Measurements from ENCODE around the gene ZNF705A. TPM values are rescaled to one million over a fixed set of nuclear protein-coding genes. Genes with fewer than 3 reads are reported as not detected.
A peak's percentile ranks its signal among the peaks of the same experiment; 100 is the strongest.
"Not testable (repeated sequence)": the region's sequence is repeated elsewhere in the genome, so short reads cannot be mapped to it uniquely, and the experiment has no call there.

Gene ZNF705A
- total RNA-seq, 1 donor from 2014 or later: not detected

DNA sequence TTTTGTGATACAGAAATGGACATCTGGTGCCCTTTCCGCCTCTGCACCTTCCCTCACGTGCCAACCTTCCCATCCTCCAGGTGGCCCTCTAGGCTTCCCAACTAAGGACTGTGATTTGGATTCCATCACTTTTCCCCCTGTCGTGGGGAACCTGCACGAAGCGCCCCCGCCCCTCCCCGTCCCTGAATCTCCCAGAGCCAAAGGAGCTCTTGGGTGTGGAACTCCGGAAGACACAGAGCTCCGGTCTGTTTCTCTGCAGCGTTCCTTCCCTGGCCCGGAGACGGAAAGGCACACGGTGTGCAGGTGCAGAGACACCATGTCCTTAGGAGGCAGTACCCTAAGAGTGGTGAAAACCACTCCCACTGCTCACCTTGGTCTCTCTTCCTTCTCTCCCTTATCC, 66.8 kb downstream of the ZNF705A start:
- H3K4me1 Mint-ChIP-seq (ENCODE audit: unreplicated experiment); DNase-seq (ENCODE audit: low spot score); H3K9me3 Mint-ChIP-seq (ENCODE audit: unreplicated experiment); H3K36me3 Mint-ChIP-seq (ENCODE audit: low read depth, unreplicated experiment); H3K27me3 Mint-ChIP-seq (ENCODE audit: unreplicated experiment); H3K4me3 Mint-ChIP-seq (ENCODE audit: unreplicated experiment): not testable (repeated sequence)
- peak overlapping the region; percentile 72 for H3K27ac Mint-ChIP-seq (ENCODE audit: unreplicated experiment)

DNA sequence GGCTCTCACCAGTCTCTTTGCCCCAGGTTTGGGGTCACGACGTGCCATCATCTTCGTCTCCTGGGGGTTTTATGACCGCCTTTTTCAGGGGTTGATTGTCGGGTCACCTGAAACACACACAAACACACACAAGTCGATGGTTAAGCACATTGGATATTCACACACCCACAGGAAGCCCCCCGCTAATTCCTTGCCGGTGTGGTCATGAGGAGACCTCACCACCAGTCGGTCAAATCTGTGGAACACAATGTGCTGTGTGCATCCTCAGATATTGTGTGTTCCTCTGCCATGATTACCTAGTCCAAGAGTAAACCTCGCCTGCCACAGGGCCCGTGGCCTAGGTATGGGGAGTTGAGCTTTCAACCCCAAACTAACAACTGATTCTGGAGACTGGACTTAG, 68.0 kb downstream of the ZNF705A start:
- H3K9me3 Mint-ChIP-seq (ENCODE audit: unreplicated experiment); H3K27ac Mint-ChIP-seq (ENCODE audit: unreplicated experiment); H3K4me3 Mint-ChIP-seq (ENCODE audit: unreplicated experiment); H3K4me1 Mint-ChIP-seq (ENCODE audit: unreplicated experiment); H3K27me3 Mint-ChIP-seq (ENCODE audit: unreplicated experiment); DNase-seq (ENCODE audit: low spot score); H3K36me3 Mint-ChIP-seq (ENCODE audit: low read depth, unreplicated experiment): not testable (repeated sequence)

- no peak for DNase-seq (ENCODE audit: low spot score)
- H3K4me1 Mint-ChIP-seq (ENCODE audit: unreplicated experiment): no peaks in the 10 kb centered on the region
- peaks cover 5% of the 10 kb centered on the region for H3K27me3 Mint-ChIP-seq (ENCODE audit: unreplicated experiment)
- no peaks in the 10 kb centered on the region for H3K36me3 Mint-ChIP-seq (ENCODE audit: low read depth, unreplicated experiment)
- H3K27ac Mint-ChIP-seq (ENCODE audit: unreplicated experiment): no peak overlapping the region
- no peaks in the 10 kb centered on the region for H3K9me3 Mint-ChIP-seq (ENCODE audit: unreplicated experiment)
- no peak overlapping the region for H3K4me3 Mint-ChIP-seq (ENCODE audit: unreplicated experiment)
- TF ChIP-seq CTCF (IDR thresholded peaks at IDR 0.05; ENCODE audit: unreplicated experiment): no peak
Measured at GRCh38 chr12:8226355-8226754, 69.5 kb downstream of the ZNF705A start.

- H3K27ac Mint-ChIP-seq (ENCODE audit: unreplicated experiment); H3K4me3 Mint-ChIP-seq (ENCODE audit: unreplicated experiment); H3K9me3 Mint-ChIP-seq (ENCODE audit: unreplicated experiment); DNase-seq (ENCODE audit: low spot score); H3K4me1 Mint-ChIP-seq (ENCODE audit: unreplicated experiment); H3K27me3 Mint-ChIP-seq (ENCODE audit: unreplicated experiment); H3K36me3 Mint-ChIP-seq (ENCODE audit: low read depth, unreplicated experiment): not testable (repeated sequence)
Measured at GRCh38 chr12:8226992-8227731, 70.3 kb downstream of the ZNF705A start, which contains the start of gene FAM90A1. FAM90A1 (minus strand) TSS chr12:8227618; CDS start chr12:8224832, 2,786 bp downstream.

DNA sequence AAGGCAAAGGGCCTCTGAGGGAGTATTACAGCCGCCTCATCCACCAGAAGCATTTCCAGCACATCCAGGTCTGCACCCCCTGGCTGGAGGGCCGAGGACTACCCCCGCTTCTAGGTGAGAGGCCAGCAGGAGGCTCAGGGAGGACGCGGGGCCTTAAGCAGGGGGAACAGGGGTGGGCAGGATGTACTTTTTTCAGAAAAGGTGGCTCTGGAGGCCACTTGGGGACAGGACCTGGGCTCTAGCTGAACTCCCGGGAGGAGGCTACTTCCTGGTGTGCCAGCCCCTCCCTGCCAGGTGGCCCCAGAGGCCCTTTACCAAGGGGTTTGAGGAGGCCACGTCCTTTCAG, 70.9 kb downstream of the ZNF705A start:
- not testable (repeated sequence) for H3K36me3 Mint-ChIP-seq (ENCODE audit: low read depth, unreplicated experiment); H3K4me3 Mint-ChIP-seq (ENCODE audit: unreplicated experiment); H3K27me3 Mint-ChIP-seq (ENCODE audit: unreplicated experiment); H3K9me3 Mint-ChIP-seq (ENCODE audit: unreplicated experiment); H3K27ac Mint-ChIP-seq (ENCODE audit: unreplicated experiment); DNase-seq (ENCODE audit: low spot score); H3K4me1 Mint-ChIP-seq (ENCODE audit: unreplicated experiment)

DNA sequence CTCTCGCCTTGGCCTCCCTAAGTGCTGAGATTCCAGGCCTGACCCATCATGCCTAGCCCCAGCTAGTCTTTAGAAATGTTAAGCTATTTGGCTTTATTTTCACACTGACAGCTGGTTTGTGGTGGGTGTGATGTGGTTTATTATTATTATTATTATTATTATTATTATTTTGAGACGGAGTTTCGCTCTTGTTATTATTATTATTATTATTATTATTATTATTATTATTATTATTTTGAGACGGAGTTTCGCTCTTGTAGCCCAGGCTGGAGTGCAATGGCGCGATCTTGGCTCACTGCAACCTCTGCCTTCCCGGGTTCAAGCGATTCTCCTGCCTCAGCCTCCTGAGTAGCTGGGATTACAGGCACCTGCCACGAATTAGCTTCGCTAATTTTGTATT, 71.8 kb downstream of the ZNF705A start:
- H3K4me1 Mint-ChIP-seq (ENCODE audit: unreplicated experiment); H3K4me3 Mint-ChIP-seq (ENCODE audit: unreplicated experiment); H3K36me3 Mint-ChIP-seq (ENCODE audit: low read depth, unreplicated experiment): not testable (repeated sequence)

DNA sequence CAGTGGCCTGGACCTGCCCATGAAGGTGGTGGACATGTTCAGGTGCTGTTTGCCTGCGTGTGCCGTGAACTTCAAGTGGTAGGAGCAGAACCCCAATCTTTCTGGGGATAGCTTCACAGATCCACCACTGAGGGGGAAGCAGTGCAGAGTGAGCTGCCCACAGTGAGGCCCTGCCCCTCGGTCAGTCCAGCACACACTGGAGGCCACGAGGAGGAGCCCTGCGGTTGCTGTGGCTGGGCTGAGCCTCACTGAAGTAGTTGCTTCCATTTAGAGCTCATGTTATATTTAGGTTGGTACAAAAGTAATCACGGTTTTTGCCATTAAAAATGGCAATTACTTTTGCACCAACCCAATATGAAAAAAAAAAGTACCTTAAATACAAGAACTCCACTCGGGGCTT, 72.7 kb downstream of the ZNF705A start:
- not testable (repeated sequence) for DNase-seq (ENCODE audit: low spot score); H3K9me3 Mint-ChIP-seq (ENCODE audit: unreplicated experiment); H3K4me3 Mint-ChIP-seq (ENCODE audit: unreplicated experiment); H3K4me1 Mint-ChIP-seq (ENCODE audit: unreplicated experiment); H3K27ac Mint-ChIP-seq (ENCODE audit: unreplicated experiment); H3K27me3 Mint-ChIP-seq (ENCODE audit: unreplicated experiment); H3K36me3 Mint-ChIP-seq (ENCODE audit: low read depth, unreplicated experiment)

More for the DNA sequence above, 71.8 kb downstream of the ZNF705A start:
- not testable (repeated sequence) for H3K27ac Mint-ChIP-seq (ENCODE audit: unreplicated experiment); H3K27me3 Mint-ChIP-seq (ENCODE audit: unreplicated experiment); DNase-seq (ENCODE audit: low spot score); H3K9me3 Mint-ChIP-seq (ENCODE audit: unreplicated experiment)

Other genes starting within 250 kb of the ZNF705A start
- 562 TPM for gene SLC2A3, start 220.8 kb upstream of the ZNF705A start, total RNA-seq (ENCODE audit: unreplicated experiment)
- 42.7 TPM for gene FOXJ2, start 124.3 kb upstream of the ZNF705A start, total RNA-seq (ENCODE audit: unreplicated experiment)
- gene C3AR1, start 90.7 kb upstream of the ZNF705A start, total RNA-seq (ENCODE audit: unreplicated experiment): 0.49 TPM
- gene NECAP1, start 74.7 kb upstream of the ZNF705A start, total RNA-seq (ENCODE audit: unreplicated experiment): 21.7 TPM
- gene CLEC4A, start 33.4 kb upstream of the ZNF705A start, total RNA-seq (ENCODE audit: unreplicated experiment): 0.82 TPM
- gene FAM90A1, start 70.6 kb downstream of the ZNF705A start, total RNA-seq (ENCODE audit: unreplicated experiment): not detected